ENCODE measurements around the gene ALPK1.
"Not testable (repeated sequence)": the region's sequence is repeated elsewhere in the genome, so short reads cannot be mapped to it uniquely, and the experiment has no call there.

The ALPK1 gene

GRCh38 chr4:112296949-112297880 lies at the start of gene ALPK1:
Gene ALPK1, plus strand, starts transcription at chr4:112297369.
- DNase-seq = peak; percentile 62

GRCh38 chr4:112251019-112251643 lies 46.0 kb upstream of the ALPK1 start:
- DNase-seq = no peak

- DNase-seq = no peak
These were observed 44.9 kb upstream of the ALPK1 start for GRCh38 chr4:112252234-112252633.

DNA sequence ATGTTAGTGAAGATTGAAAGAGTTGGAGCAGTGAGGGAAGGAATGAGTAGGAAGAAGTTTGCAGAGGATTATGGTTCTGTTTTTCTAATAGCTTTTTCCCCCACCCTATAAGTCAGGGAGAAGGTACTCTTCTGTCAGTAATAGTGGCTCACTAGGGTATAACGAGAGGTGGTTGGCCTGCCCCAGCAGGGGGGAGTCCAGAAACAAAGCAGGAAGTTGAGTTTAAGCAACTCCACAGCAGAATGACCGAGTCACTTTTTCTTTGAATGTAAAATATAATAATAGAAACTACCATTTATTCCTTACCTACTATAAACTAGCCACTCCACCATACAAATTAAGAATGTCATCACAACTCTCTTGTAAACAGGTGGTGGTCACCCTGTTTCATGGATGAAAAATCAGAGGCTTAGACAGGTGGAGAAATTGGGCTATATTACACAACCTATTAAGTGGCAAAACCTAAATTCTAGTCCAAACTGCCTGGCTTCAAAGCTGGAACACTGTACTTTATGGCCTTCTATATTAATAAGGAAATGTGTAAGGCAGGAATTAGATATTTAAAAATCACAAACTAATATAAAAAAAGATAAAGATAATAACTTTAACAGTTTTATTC lies 43.7 kb upstream of the ALPK1 start:
- DNase-seq = no peak

- DNase-seq = no peak
These were observed 40.1 kb upstream of the ALPK1 start for GRCh38 chr4:112257098-112257497.

DNA sequence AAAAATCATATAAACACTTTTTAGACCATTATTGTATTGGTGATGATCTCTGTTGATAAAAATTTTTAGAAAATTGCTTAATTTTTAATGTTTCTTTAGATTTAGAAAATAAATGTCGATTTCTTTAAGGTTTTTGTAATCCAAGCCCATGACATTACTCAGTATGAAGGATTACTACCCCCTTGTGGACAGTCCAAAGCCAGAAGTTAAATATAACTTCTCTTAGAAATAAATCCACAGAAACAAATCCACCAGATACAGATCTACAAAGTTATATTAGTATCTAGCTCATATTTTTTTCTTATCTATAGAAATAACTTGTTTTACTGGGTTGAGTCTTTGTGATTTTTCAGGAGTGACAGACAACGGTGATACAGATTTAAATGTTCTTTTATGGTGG lies 30.3 kb upstream of the ALPK1 start:
- no peak for DNase-seq

DNA sequence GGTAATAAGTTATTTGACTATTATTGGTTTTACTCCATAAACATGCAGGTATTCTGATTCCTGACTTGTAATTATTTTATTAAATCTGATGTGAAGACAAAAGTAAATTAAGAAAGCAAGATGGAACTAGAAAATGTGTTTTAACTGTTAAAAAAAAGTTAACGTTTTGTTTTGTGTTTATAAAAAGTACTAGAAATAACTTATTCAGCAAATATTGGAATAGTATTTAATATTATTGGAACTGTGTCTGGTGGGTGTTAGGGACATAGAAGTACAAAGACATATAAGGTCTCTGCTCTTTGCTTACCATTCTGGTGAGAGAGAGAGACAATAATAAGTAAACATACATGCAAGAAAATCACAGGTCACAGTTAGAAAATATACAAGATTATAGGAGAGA lies 27.1 kb upstream of the ALPK1 start:
- DNase-seq = no peak

DNA sequence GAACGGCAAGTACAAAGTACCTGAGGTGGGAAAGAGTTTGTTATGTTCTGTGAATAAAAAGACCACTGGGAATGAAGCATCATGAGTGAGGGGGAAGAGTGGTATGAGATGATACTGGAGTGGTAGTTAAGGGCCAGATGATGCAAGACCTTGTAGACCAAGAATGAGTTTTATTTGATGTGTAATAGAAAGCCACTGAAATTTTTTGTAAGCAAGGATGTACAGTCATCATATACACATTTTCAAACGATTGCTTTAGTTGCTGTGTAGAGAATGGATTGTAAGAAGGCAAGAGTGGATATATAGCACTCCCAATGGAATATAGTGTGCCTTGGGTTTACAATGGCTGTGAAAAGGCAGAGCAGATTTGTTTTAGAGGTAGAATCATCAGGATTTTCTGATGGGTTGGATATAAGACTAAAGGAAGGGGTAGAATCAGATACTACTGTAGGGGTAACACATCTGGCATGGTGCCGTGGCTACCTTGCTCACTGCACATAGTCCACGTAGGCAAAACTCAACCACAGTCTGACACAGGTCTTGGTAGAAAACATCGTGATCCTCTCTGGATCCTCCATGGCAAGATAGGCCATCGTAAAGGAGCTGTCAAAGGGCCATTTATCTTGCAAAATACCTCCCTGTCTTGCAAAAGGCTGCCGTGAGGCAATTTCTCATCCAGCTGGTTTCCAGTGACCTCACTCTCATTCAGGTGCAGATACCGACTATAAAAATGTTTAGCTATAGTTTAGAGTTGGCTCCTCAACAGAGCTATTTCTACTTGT lies 26.3 kb upstream of the ALPK1 start:
- DNase-seq = no peak

DNA sequence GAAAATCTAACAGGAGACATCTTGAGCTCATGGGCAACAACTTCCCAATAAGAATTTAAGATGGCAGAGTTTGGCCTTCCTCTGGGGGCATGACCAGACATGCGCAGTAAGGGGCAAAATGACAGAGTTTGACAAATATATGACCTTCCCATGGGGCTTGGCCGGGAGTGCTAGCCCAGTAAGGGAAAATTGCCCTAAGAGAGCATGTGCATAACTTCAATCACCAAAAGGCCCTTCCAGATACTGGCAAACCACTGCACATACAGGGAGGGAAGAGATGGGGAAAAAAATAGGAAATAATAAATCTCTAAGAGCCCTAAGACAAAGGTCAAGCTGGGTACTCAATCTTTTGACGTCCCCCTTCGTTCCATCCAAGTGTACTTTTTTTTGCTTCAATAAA lies 24.9 kb upstream of the ALPK1 start:
- DNase-seq = no peak

DNA sequence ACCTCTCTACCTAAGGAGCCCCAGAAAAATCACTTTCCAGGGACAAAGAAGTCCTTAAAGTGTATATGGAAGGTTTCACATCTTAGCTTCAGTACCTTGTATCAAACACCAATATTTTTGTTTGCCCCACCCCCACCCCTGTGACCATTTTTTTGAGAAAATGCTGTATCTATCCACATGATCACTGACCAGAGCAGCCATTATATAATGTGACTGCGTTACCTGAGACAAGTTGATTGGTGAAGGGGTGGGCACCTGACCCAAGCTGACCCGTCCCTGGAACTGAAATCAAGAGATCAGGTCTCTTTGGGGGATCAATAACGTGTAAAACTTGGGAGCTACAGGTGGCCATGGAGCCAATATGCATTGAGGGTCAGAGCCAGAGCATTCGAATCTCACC lies 22.2 kb upstream of the ALPK1 start:
- DNase-seq = no peak

- DNase-seq = no peak
These were observed 21.1 kb upstream of the ALPK1 start for GRCh38 chr4:112276113-112276512.

- no peak for DNase-seq
These were observed 19.9 kb upstream of the ALPK1 start for GRCh38 chr4:112277220-112277619.

GRCh38 chr4:112277705-112278448 lies 19.3 kb upstream of the ALPK1 start:
- DNase-seq = no peak

- DNase-seq = no peak
These were observed 17.9 kb upstream of the ALPK1 start for GRCh38 chr4:112279025-112279881.

- no peak for DNase-seq
These were observed 17.3 kb upstream of the ALPK1 start for GRCh38 chr4:112279882-112280315.

- DNase-seq = no peak
These were observed 16.6 kb upstream of the ALPK1 start for GRCh38 chr4:112280386-112281056.

GRCh38 chr4:112281895-112282398 lies 15.2 kb upstream of the ALPK1 start:
- DNase-seq = not testable (repeated sequence)

DNA sequence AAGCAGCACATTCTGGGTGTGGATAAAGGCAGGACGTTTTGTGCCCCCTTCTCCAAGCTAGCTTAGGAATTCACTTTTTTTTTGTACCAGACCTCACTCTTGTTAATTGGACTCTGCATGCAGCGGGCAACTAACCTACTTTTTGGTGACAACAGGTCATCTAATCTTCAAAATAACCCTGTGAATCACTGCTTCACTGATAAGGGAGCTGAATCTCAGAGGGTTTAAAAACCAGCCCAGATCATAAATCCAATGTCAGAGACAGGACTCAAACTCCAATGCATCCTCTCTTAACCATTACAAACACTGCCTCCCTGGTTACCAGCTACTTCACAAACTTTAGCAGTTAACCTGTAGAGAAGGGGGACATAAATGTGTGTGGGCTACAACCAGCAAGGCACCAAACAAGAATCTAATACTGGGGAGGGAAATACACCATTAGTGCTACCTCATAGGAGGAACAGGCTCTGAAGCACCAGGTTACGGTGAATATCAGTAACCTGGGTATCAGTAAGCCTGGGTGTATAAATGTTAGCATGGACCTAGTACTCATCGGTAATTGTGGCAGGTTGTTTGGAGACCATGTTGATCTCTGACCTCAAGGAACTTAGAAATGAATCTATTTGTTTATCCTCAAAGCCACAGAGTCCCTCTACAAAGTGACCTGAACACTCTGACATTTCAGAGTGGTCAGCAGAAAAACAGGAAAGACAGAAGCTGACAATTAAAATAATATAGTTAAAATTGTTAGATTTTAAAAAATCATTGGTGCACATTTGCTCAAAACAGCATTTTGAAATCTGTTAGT lies 14.1 kb upstream of the ALPK1 start:
- no peak for DNase-seq

DNA sequence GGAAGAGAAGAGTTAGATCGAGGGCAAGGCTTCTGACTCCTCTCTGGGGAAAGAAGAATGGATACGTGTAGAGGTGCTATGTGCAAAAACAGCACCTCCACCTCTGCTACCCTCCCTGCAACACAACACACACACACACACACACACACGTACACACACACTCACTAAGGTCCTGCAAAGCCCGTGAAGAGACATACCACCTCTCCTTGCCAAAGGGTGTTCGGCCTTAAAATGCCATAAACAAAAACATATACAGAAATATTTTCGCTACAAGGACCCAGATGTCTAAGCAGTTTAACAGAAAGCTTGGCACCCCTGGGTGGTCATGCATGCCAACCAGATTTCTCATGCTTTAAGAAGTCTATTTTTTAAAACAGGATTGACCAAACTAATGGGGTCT lies 13.0 kb upstream of the ALPK1 start:
- DNase-seq = no peak
